ENCODE data around the gene WDR48. TPM values are rescaled to one million over a fixed set of nuclear protein-coding genes. Genes with fewer than 3 reads are reported as not detected.

The WDR48 gene
- total RNA-seq, 1 donor from 2014 or later = 36.7 TPM

GRCh38 chr3:39025222-39025970, 26.4 kb upstream of the WDR48 start:
- Histone ChIP-seq H3K36me3 (no peaks in the 10 kb centered on the region), H3K4me1 (no peaks in the 10 kb centered on the region), H3K4me3 (no peak overlapping the region), H3K27ac (no peak overlapping the region), H3K9me3 (no peaks in the 10 kb centered on the region), H3K27me3 (no peaks in the 10 kb centered on the region)
- ATAC-seq (peak; percentile 55), DNase-seq (no peak)
- intact Hi-C loops (cut with DNase I) = no loop called here
- TF ChIP-seq, protein P1, sequence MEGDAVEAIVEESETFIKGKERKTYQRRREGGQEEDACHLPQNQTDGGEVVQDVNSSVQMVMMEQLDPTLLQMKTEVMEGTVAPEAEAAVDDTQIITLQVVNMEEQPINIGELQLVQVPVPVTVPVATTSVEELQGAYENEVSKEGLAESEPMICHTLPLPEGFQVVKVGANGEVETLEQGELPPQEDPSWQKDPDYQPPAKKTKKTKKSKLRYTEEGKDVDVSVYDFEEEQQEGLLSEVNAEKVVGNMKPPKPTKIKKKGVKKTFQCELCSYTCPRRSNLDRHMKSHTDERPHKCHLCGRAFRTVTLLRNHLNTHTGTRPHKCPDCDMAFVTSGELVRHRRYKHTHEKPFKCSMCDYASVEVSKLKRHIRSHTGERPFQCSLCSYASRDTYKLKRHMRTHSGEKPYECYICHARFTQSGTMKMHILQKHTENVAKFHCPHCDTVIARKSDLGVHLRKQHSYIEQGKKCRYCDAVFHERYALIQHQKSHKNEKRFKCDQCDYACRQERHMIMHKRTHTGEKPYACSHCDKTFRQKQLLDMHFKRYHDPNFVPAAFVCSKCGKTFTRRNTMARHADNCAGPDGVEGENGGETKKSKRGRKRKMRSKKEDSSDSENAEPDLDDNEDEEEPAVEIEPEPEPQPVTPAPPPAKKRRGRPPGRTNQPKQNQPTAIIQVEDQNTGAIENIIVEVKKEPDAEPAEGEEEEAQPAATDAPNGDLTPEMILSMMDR (IDR thresholded peaks at IDR 0.05) = no peak

GRCh38 chr3:39028546-39028945, 23.3 kb upstream of the WDR48 start:
- no peak overlapping the region for H3K27ac ChIP-seq
- no peaks in the 10 kb centered on the region for H3K9me3 ChIP-seq
- intact Hi-C loops (cut with DNase I) = no loop called here
- TF ChIP-seq, protein P1 (IDR thresholded peaks at IDR 0.05) = no peak
- no peak overlapping the region for H3K4me3 ChIP-seq
- ATAC-seq (no peak), DNase-seq (no peak)
- no peaks in the 10 kb centered on the region for H3K36me3 ChIP-seq
- H3K4me1 ChIP-seq = no peaks in the 10 kb centered on the region
- H3K27me3 ChIP-seq = no peaks in the 10 kb centered on the region

GRCh38 chr3:39029556-39029955, 22.3 kb upstream of the WDR48 start:
- Histone ChIP-seq H3K27ac (no peak overlapping the region), H3K9me3 (no peaks in the 10 kb centered on the region), H3K36me3 (no peaks in the 10 kb centered on the region), H3K4me3 (no peak overlapping the region), H3K27me3 (no peaks in the 10 kb centered on the region), H3K4me1 (no peaks in the 10 kb centered on the region)
- intact Hi-C loops (cut with DNase I) = no loop called here
- TF ChIP-seq, protein P1 (IDR thresholded peaks at IDR 0.05) = no peak
- DNase-seq (no peak), ATAC-seq (no peak)

GRCh38 chr3:39038165-39038564, 13.7 kb upstream of the WDR48 start:
- Histone ChIP-seq H3K36me3 (no peaks in the 10 kb centered on the region), H3K9me3 (no peaks in the 10 kb centered on the region), H3K27me3 (no peaks in the 10 kb centered on the region), H3K4me1 (no peaks in the 10 kb centered on the region), H3K27ac (no peak overlapping the region), H3K4me3 (no peak overlapping the region)
- DNase-seq (no peak), ATAC-seq (no peak)
- intact Hi-C loops (cut with DNase I) = no loop called here
- TF ChIP-seq, protein P1 (IDR thresholded peaks at IDR 0.05) = no peak

GRCh38 chr3:39050029-39050428, 1.8 kb upstream of the WDR48 start:
- intact Hi-C loops (cut with DNase I) = no loop called here
- TF ChIP-seq, protein P1 (IDR thresholded peaks at IDR 0.05) = no peak
- ATAC-seq (peak; percentile 79), DNase-seq (no peak)
- Histone ChIP-seq H3K36me3 (no peaks in the 10 kb centered on the region), H3K27ac (no peak overlapping the region), H3K4me3 (no peak overlapping the region), H3K4me1 (peaks cover 14% of the 10 kb centered on the region), H3K9me3 (no peaks in the 10 kb centered on the region), H3K27me3 (no peaks in the 10 kb centered on the region)

All from upper lobe of right lung (tissue), 1 donor.